NCI-H1048 (cell line): ENCODE data around the gene NARF.
"Not testable (repeated sequence)": the region's sequence is repeated elsewhere in the genome, so short reads cannot be mapped to it uniquely, and the experiment has no call there.

Experiments
- DNase-seq: peaks from one replicate; lab custom pipeline; 2025; lab: John Stamatoyannopoulos, UW

NARF gene

DNA sequence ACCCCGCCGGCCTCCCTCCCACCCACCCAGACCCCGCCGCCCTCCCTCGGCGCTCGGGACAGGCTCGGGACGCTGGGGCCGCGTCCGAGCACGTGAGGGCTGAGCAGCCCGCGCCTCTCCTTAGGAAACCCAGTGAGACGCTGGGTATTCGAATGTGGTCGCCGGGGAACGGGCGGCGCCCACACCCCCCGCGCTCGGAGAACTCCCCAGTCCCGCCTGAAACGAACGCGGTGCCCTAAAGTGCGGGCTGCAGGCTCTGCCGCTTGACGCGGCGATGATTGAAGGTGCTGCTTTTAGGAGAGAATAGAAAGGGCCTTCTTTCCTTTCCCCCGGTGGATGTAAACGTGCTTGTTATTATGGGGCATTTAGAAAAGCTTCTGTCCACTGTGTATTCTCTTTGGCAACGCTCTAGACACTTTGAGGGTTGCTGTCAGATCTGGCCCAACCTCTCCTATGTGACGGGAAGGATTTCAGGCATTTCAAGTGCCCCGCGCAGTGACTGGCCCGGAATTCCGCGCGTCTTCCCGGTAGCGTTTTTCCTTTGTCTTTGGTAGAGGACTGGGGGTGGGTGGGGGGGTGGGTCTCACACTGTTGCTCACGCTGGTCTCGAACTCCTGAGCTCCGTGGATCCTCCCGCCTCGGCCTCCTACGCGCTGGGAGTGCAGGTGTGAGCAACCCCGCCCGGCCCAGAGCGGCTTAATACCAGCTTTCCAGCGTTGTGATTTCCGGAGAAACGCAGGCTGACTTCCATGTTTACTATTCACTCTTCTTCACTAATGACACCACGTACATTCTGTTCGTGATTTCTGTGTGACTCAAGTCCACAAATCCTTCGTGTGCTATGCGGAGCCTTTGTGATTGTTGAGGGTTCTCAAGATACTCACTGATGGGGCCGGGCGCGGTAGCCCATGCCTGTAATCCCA is 39.2 kb downstream of the NARF start:
- DNase-seq: no peak

DNA sequence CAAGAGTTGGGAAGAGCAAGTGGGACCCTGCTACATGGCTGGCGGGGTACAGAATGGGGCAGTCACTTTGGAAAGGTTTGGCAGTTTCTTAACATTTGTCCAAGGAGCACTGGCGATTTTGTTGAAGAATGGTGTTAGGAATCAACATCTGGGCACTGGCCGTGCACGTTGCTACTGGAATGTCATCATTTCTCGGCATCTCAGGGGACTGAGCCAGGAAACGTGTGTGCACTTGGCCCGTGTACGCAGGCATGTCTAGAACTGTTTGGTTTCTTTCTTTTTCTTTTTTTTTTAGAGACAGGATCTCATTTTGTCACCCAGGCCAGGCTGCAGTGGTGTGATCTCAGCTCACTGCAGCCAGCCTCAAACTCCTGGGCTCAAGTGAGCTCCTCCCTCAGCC is 43.7 kb downstream of the NARF start:
- no peak for DNase-seq

- DNase-seq: no peak
Observed at GRCh38 chr17:82503094-82503727, 44.7 kb downstream of the NARF start.

DNA sequence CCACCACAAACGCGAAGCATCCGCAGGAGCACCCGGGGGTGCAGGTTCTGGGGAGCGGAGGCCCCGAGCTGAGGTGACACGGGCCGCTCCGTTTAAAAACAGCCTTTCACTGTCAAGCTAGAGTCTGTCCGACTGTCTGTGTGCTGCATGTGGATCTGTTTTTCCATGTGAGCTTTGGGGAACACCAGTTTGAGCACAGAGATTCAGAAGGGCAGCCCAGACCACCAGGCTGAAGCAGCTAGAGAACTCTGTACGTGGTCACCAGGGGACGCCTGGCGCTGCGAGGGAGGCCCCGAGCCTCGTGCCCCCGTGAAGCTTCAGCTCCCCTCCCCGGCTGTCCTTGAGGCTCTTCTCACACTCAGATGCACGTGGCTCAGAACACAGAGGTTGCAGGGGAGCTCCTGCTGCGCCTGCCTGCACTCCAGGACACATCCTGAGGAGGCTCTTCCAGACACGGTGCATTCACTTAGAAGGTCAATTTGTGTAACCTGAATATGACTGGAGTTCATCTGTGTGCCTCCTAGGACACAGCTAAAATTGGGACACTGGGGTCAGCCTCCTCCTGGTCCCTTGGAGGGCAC is 45.3 kb downstream of the NARF start:
- DNase-seq: no peak

DNA sequence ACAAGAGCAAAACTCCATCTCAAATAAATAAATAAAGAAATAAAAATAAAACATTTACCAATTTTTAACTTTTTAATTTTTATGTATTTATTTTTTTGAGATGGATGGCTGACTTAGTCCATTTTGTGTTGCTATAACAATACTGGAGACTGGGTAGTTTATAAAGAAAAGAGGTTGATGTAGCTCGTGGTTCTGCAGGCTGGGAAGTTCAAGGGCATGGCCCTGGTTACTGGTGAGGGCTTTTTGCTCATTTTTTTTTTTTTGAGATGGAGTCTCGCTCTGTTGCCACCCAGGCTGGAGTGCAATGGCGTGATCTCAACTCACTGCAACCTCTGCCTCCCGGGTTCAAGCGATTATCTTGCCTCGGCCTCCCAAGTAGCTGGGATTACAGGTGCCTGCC is 46.8 kb downstream of the NARF start:
- no peak for DNase-seq

DNA sequence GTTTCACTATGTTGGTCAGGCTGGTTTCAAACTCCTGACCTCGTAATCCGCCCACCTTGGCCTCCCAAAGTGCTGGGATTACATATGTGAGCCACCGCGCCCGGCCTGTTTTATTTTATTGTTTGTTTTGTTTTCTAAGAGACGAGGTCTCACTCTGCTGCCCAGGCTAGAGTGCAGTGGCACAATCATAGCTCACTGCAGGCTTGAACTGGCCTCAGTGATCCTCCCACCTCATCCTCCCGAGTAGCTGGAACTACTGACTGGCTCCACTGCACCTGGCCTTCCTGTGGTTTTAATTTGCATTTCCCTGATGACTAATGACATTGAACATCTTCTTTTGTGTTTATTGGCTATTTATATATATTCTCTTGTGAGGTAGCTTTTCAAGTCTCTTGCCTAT is 47.9 kb downstream of the NARF start:
- not testable (repeated sequence) for DNase-seq

GRCh38 chr17:82507631-82508175 is 49.2 kb downstream of the NARF start:
- DNase-seq: no peak

GRCh38 chr17:82511642-82512041 is 53.1 kb downstream of the NARF start:
- DNase-seq: not testable (repeated sequence)

DNA sequence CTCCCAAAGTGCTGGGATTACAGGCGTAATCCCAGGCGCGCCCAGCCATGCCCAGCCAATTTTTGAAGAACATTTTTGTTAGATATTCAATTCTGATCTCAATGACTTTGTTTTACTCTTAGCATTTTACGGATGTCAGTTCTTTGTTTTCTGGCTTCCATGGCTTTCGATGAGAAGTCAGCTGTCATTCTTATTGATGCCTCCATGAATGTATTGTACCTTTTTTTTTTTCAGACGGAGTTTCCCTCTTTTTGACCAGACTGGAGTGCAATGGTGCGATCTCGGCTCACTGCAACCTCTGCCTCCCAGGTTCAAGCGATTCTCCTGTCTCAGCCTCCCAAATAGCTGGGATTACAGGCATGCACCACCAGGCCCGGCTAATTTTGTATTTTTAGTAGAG is 55.3 kb downstream of the NARF start:
- DNase-seq: not testable (repeated sequence)

- DNase-seq: no peak
Observed at GRCh38 chr17:82517230-82517865, 58.8 kb downstream of the NARF start.

DNA sequence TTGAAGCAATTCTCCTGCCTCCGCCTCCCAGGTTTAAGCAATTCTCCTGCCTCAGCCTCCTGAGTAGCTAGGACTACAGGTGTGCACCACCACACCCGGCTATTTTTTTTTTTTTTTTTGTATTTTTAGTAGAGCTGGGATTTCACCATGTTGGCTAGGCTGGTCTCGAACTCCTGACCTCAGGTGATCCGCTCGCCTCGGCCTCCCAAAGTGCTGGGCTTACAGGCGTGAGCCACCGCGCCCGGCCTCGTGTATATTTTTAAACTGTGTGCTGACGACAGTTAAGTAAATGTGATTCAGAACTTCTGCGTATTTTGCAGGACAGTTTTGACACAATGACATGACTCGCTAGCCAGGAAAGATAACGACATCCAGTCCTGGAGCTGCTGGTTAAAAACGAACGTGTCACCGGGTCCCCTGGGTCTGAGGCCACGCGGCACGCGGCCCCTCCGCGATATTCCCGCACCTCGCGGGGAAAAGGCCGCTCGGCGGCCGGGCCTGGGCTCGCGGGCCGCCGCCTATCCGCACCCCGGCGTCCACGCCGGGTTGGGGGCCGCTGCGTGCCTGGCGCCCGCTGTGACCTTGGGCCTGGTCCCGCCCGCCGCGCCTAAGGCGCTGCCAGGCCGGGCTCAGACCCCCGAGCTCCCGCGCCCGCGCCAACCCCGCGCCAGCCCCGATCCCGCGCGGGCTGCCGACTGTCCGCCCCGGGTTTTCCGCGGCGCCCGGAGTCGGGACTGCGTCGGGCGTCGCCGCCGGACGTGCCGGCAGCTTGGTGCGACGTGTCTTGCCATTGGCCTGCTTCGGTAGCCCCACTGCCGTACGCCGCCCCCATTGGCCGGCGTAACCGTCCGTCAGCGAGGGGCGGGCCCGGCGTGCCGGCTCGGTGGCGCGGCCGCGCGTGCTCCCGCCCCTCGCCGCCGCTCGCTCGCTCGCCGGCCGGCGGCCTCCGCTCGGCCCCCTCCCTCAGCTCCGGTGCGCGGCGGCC is 60.6 kb downstream of the NARF start, which contains the start of gene FOXK2:
Gene FOXK2, plus strand, starts transcription at position 907 of the 985 bp plus-strand sequence. CDS start 157 bp downstream, outside the sequence.
- DNase-seq: peak; percentile 88

DNA sequence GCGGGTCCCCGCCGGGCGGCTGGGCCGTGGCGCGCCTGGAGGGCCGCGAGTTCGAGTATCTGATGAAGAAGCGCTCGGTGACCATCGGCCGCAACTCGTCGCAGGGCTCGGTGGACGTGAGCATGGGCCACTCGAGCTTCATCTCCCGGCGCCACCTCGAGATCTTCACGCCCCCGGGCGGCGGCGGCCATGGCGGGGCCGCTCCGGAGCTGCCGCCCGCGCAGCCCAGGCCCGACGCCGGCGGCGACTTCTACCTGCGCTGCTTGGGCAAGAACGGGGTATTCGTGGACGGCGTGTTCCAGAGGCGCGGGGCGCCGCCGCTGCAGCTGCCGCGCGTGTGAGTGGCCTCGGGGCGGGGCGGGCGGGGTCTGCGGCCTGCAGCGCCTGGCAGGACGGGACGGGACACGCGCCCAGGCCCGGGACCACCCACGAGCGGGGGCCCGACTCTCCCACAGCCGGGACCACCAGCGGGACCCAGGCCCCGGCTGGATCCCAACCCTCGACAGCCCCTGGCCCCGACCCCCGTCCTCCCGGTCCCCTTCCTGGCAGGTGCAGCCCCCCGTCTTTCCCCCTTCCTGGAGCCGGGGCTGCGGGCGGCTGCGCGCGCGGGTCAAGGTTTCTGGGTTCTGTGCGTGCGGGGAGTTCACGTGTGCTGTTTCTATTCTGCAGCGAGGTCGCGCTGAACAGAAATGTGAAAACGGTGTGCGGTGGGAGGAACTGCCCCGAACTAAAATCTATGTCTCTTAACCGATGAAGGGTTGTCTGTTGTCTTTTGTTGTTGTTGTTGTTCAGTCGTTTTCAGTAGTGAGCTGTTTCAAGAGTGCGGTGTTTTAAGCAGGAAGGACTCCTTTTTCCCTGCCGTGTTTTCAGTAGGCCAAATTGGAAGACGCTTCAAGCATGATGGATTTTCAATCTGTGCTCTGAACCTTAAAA is 61.7 kb downstream of the NARF start:
- DNase-seq: no peak

- DNase-seq: no peak
Observed at GRCh38 chr17:82524540-82524939, 66.0 kb downstream of the NARF start.

DNA sequence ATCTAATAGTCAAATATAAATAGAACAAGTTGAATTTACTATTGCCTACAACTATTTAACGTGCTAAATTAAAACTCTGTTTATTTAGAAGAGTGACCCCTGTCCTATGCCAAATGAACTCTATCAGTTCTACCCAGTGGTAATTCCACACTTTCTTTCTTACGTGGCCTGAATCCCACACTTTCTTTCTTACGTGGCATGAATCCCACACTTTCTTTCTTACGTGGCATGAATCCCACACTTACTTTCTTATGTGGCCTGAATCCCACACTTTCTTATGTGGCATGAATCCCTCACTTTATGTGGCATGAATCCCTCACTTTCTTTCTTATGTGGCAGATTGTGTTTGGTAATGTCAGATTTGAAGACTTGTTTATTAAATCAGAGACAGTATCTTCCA is 67.2 kb downstream of the NARF start:
- DNase-seq: no peak

- DNase-seq: no peak
Observed at GRCh38 chr17:82527898-82528297, 69.4 kb downstream of the NARF start.

GRCh38 chr17:82528484-82529265 is 70.1 kb downstream of the NARF start:
- no peak for DNase-seq

GRCh38 chr17:82529914-82530300 is 71.4 kb downstream of the NARF start:
- DNase-seq: no peak

GRCh38 chr17:82531431-82531881 is 72.9 kb downstream of the NARF start:
- DNase-seq: no peak

DNA sequence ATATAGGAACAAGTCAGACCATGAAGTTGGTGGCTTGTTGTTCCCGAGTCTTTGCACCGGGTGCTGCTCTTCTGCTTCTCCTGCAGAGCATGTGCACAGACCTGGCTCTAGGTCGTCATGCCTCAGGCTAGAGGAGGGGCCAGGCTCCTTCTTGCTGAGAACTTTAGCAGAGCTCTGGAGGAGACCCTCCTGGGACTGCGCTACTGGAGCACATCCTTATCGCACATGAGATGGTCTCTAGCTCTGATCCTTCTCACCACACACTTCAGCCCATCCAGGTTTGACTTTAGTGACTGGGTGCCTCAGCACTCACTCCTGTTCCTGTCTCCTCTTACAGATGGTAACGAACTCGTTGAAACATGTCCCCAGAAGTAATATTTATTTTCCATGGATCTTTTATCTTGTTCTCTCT is 75.9 kb downstream of the NARF start:
- DNase-seq: no peak
